ENCODE measurements around the gene AXIN2.

The AXIN2 gene

GRCh38 chr17:65599650-65600049 lies 38.2 kb upstream of the AXIN2 start:
- DNase-seq (ENCODE audit: low read depth, low spot score) = no peak
- Histone ChIP-seq H3K9ac (ENCODE audit: insufficient read length, low read depth) (no peak overlapping the region), H3K9me3 (ENCODE audit: insufficient read depth, low read length) (no peaks in the 10 kb centered on the region), H3K27me3 (ENCODE audit: insufficient read depth, insufficient read length) (no peaks in the 10 kb centered on the region), H3K4me1 (ENCODE audit: insufficient read depth, insufficient read length) (peaks cover under 1% of the 10 kb centered on the region), H3K4me3 (ENCODE audit: insufficient read length, low read depth) (no peak overlapping the region), H3K36me3 (ENCODE audit: insufficient read depth, insufficient read length, low read length) (no peaks in the 10 kb centered on the region)
- TF ChIP-seq YY1 (IDR thresholded peaks at IDR 0.05; ENCODE audit: insufficient read depth, insufficient read length) = no peak
- no peak for TF ChIP-seq SUZ12 (IDR thresholded peaks at IDR 0.05; ENCODE audit: extremely low read depth, insufficient read depth, insufficient read length)
- no peak for TF ChIP-seq ZNF274 (IDR thresholded peaks at IDR 0.05; ENCODE audit: low read depth, low read length)

GRCh38 chr17:65598746-65599145 lies 37.3 kb upstream of the AXIN2 start:
- no peaks in the 10 kb centered on the region for H3K36me3 ChIP-seq (ENCODE audit: insufficient read depth, insufficient read length, low read length)
- TF ChIP-seq YY1 (IDR thresholded peaks at IDR 0.05; ENCODE audit: insufficient read depth, insufficient read length) = no peak
- TF ChIP-seq SUZ12 (IDR thresholded peaks at IDR 0.05; ENCODE audit: extremely low read depth, insufficient read depth, insufficient read length) = no peak
- no peak for TF ChIP-seq ZNF274 (IDR thresholded peaks at IDR 0.05; ENCODE audit: low read depth, low read length)
- no peak overlapping the region for H3K4me3 ChIP-seq (ENCODE audit: insufficient read length, low read depth)
- no peak for DNase-seq (ENCODE audit: low read depth, low spot score)
- peaks cover 3% of the 10 kb centered on the region for H3K4me1 ChIP-seq (ENCODE audit: insufficient read depth, insufficient read length)
- no peaks in the 10 kb centered on the region for H3K27me3 ChIP-seq (ENCODE audit: insufficient read depth, insufficient read length)
- H3K9me3 ChIP-seq (ENCODE audit: insufficient read depth, low read length) = no peaks in the 10 kb centered on the region
- no peak overlapping the region for H3K9ac ChIP-seq (ENCODE audit: insufficient read length, low read depth)

- no peak for DNase-seq (ENCODE audit: low read depth, low spot score)
- H3K4me1 ChIP-seq (ENCODE audit: insufficient read depth, insufficient read length) = peaks cover 6% of the 10 kb centered on the region
- H3K36me3 ChIP-seq (ENCODE audit: insufficient read depth, insufficient read length, low read length) = no peaks in the 10 kb centered on the region
- H3K4me3 ChIP-seq (ENCODE audit: insufficient read length, low read depth) = no peak overlapping the region
- H3K9me3 ChIP-seq (ENCODE audit: insufficient read depth, low read length) = no peaks in the 10 kb centered on the region
- no peak overlapping the region for H3K9ac ChIP-seq (ENCODE audit: insufficient read length, low read depth)
- TF ChIP-seq SUZ12 (IDR thresholded peaks at IDR 0.05; ENCODE audit: extremely low read depth, insufficient read depth, insufficient read length) (no peak), YY1 (IDR thresholded peaks at IDR 0.05; ENCODE audit: insufficient read depth, insufficient read length) (no peak), ZNF274 (IDR thresholded peaks at IDR 0.05; ENCODE audit: low read depth, low read length) (no peak)
- no peaks in the 10 kb centered on the region for H3K27me3 ChIP-seq (ENCODE audit: insufficient read depth, insufficient read length)
Measured at GRCh38 chr17:65595071-65595656, 33.7 kb upstream of the AXIN2 start.

- TF ChIP-seq YY1 (IDR thresholded peaks at IDR 0.05; ENCODE audit: insufficient read depth, insufficient read length) (no peak), SUZ12 (IDR thresholded peaks at IDR 0.05; ENCODE audit: extremely low read depth, insufficient read depth, insufficient read length) (no peak)
- peaks cover 6% of the 10 kb centered on the region for H3K4me1 ChIP-seq (ENCODE audit: insufficient read depth, insufficient read length)
- no peak for DNase-seq (ENCODE audit: low read depth, low spot score)
- H3K36me3 ChIP-seq (ENCODE audit: insufficient read depth, insufficient read length, low read length) = no peaks in the 10 kb centered on the region
- peak overlapping the region; percentile 12 for H3K9ac ChIP-seq (ENCODE audit: insufficient read length, low read depth)
- no peaks in the 10 kb centered on the region for H3K27me3 ChIP-seq (ENCODE audit: insufficient read depth, insufficient read length)
- no peaks in the 10 kb centered on the region for H3K9me3 ChIP-seq (ENCODE audit: insufficient read depth, low read length)
- H3K4me3 ChIP-seq (ENCODE audit: insufficient read length, low read depth) = no peak overlapping the region
Measured at GRCh38 chr17:65593855-65594845, 32.7 kb upstream of the AXIN2 start.

- no peak for TF ChIP-seq YY1 (IDR thresholded peaks at IDR 0.05; ENCODE audit: insufficient read depth, insufficient read length)
- no peak for TF ChIP-seq SUZ12 (IDR thresholded peaks at IDR 0.05; ENCODE audit: extremely low read depth, insufficient read depth, insufficient read length)
- no peak for TF ChIP-seq ZNF274 (IDR thresholded peaks at IDR 0.05; ENCODE audit: low read depth, low read length)
- no peaks in the 10 kb centered on the region for H3K27me3 ChIP-seq (ENCODE audit: insufficient read depth, insufficient read length)
- H3K4me1 ChIP-seq (ENCODE audit: insufficient read depth, insufficient read length) = peaks cover 8% of the 10 kb centered on the region
- no peak overlapping the region for H3K9ac ChIP-seq (ENCODE audit: insufficient read length, low read depth)
- H3K9me3 ChIP-seq (ENCODE audit: insufficient read depth, low read length) = no peaks in the 10 kb centered on the region
- no peaks in the 10 kb centered on the region for H3K36me3 ChIP-seq (ENCODE audit: insufficient read depth, insufficient read length, low read length)
- no peak overlapping the region for H3K4me3 ChIP-seq (ENCODE audit: insufficient read length, low read depth)
- no peak for DNase-seq (ENCODE audit: low read depth, low spot score)
Measured at GRCh38 chr17:65593092-65593854, 31.8 kb upstream of the AXIN2 start.

GRCh38 chr17:65592125-65592965 lies 30.9 kb upstream of the AXIN2 start:
- no peak overlapping the region for H3K9ac ChIP-seq (ENCODE audit: insufficient read length, low read depth)
- H3K4me1 ChIP-seq (ENCODE audit: insufficient read depth, insufficient read length) = peaks cover 11% of the 10 kb centered on the region
- H3K9me3 ChIP-seq (ENCODE audit: insufficient read depth, low read length) = no peaks in the 10 kb centered on the region
- H3K36me3 ChIP-seq (ENCODE audit: insufficient read depth, insufficient read length, low read length) = no peaks in the 10 kb centered on the region
- no peaks in the 10 kb centered on the region for H3K27me3 ChIP-seq (ENCODE audit: insufficient read depth, insufficient read length)
- no peak for DNase-seq (ENCODE audit: low read depth, low spot score)
- H3K4me3 ChIP-seq (ENCODE audit: insufficient read length, low read depth) = no peak overlapping the region
- TF ChIP-seq YY1 (IDR thresholded peaks at IDR 0.05; ENCODE audit: insufficient read depth, insufficient read length) (no peak), ZNF274 (IDR thresholded peaks at IDR 0.05; ENCODE audit: low read depth, low read length) (no peak)

Measured in NT2/D1 (cell line).